ENCODE results near the gene ZRANB1. TPM values are rescaled to one million over a fixed set of nuclear protein-coding genes. Genes with fewer than 3 reads are reported as not detected.

ZRANB1 gene
- polyA plus RNA-seq, 1 donor, result 17.0 TPM

- no peak for DNase-seq (ENCODE audit: low read depth)
Measured at GRCh38 chr10:125005312-125006187, 63.6 kb downstream of the ZRANB1 start.

- DNase-seq (ENCODE audit: low read depth), result no peak
Measured at GRCh38 chr10:125006188-125006680, 64.3 kb downstream of the ZRANB1 start.

- peak; percentile 46 for DNase-seq (ENCODE audit: low read depth)
Measured at GRCh38 chr10:125006921-125007426, 65.1 kb downstream of the ZRANB1 start.

GRCh38 chr10:125007436-125007835 lies 65.5 kb downstream of the ZRANB1 start:
- DNase-seq (ENCODE audit: low read depth), result no peak

GRCh38 chr10:125008689-125009638 lies 67.0 kb downstream of the ZRANB1 start:
- DNase-seq (ENCODE audit: low read depth), result no peak

- no peak for DNase-seq (ENCODE audit: low read depth)
Measured at GRCh38 chr10:125009661-125010161, 67.8 kb downstream of the ZRANB1 start.

- DNase-seq (ENCODE audit: low read depth), result no peak
Measured at GRCh38 chr10:125010362-125010761, 68.4 kb downstream of the ZRANB1 start.

- DNase-seq (ENCODE audit: low read depth), result no peak
Measured at GRCh38 chr10:125011171-125011925, 69.4 kb downstream of the ZRANB1 start.

GRCh38 chr10:125011926-125012705 lies 70.2 kb downstream of the ZRANB1 start:
- DNase-seq (ENCODE audit: low read depth), result no peak

- no peak for DNase-seq (ENCODE audit: low read depth)
Measured at GRCh38 chr10:125012851-125013528, 71.1 kb downstream of the ZRANB1 start.

GRCh38 chr10:125013529-125013872 lies 71.6 kb downstream of the ZRANB1 start:
- DNase-seq (ENCODE audit: low read depth), result no peak

GRCh38 chr10:125014086-125014830 lies 72.3 kb downstream of the ZRANB1 start:
- DNase-seq (ENCODE audit: low read depth), result no peak

GRCh38 chr10:125014836-125015355 lies 73.0 kb downstream of the ZRANB1 start:
- no peak for DNase-seq (ENCODE audit: low read depth)

- no peak for DNase-seq (ENCODE audit: low read depth)
Measured at GRCh38 chr10:125015356-125015944, 73.5 kb downstream of the ZRANB1 start.

GRCh38 chr10:125016123-125016522 lies 74.2 kb downstream of the ZRANB1 start:
- no peak for DNase-seq (ENCODE audit: low read depth)

- peak; percentile 49 for DNase-seq (ENCODE audit: low read depth)
Measured at GRCh38 chr10:125016611-125017202, 74.8 kb downstream of the ZRANB1 start.

GRCh38 chr10:125017547-125018298 lies 75.8 kb downstream of the ZRANB1 start:
- DNase-seq (ENCODE audit: low read depth), result no peak
